ENCODE data around the gene KDELR1. TPM values are rescaled to one million over a fixed set of nuclear protein-coding genes. Genes with fewer than 3 reads are reported as not detected.
"Not testable (repeated sequence)": the region's sequence is repeated elsewhere in the genome, so short reads cannot be mapped to it uniquely, and the experiment has no call there.

The KDELR1 gene
- total RNA-seq, 2 donors from 2014 or later = 101 to 103 TPM

GRCh38 chr19:48373567-48373966 is 17.8 kb downstream of the KDELR1 start:
- ATAC-seq (replicated peaks in 1 of 2) = no peak
- no peak overlapping the region for H3K27ac Mint-ChIP-seq
- H3K9me3 Mint-ChIP-seq = no peaks in the 10 kb centered on the region

GRCh38 chr19:48372904-48373303 is 18.4 kb downstream of the KDELR1 start:
- Mint-ChIP-seq H3K4me3 (no peak overlapping the region), H3K27me3 (ENCODE audit: low read depth) (no peaks in the 10 kb centered on the region), H3K9me3 (no peaks in the 10 kb centered on the region), H3K27ac (no peak overlapping the region), H3K4me1 (ENCODE audit: low read depth) (no peaks in the 10 kb centered on the region), H3K36me3 (ENCODE audit: insufficient read depth in 2 of 2) (no peaks in the 10 kb centered on the region)
- DNase-seq (no peak), ATAC-seq (replicated peaks in 1 of 2) (no peak)

More at GRCh38 chr19:48373567-48373966, 17.8 kb downstream of the KDELR1 start:
- Mint-ChIP-seq H3K36me3 (ENCODE audit: insufficient read depth in 2 of 2) (no peaks in the 10 kb centered on the region), H3K4me1 (ENCODE audit: low read depth) (no peaks in the 10 kb centered on the region), H3K27me3 (ENCODE audit: low read depth) (no peaks in the 10 kb centered on the region), H3K4me3 (no peak overlapping the region)
- no peak for DNase-seq

GRCh38 chr19:48371771-48372170 is 19.6 kb downstream of the KDELR1 start:
- not testable (repeated sequence) for H3K36me3 Mint-ChIP-seq (ENCODE audit: insufficient read depth in 2 of 2); H3K4me1 Mint-ChIP-seq (ENCODE audit: low read depth); H3K9me3 Mint-ChIP-seq; DNase-seq; H3K27me3 Mint-ChIP-seq (ENCODE audit: low read depth); H3K4me3 Mint-ChIP-seq; H3K27ac Mint-ChIP-seq; ATAC-seq (replicated peaks in 1 of 2)

GRCh38 chr19:48371367-48371766 is 20.0 kb downstream of the KDELR1 start:
- H3K27ac Mint-ChIP-seq = no peak overlapping the region
- no peaks in the 10 kb centered on the region for H3K27me3 Mint-ChIP-seq (ENCODE audit: low read depth)
- H3K4me3 Mint-ChIP-seq = no peak overlapping the region
- no peaks in the 10 kb centered on the region for H3K4me1 Mint-ChIP-seq (ENCODE audit: low read depth)
- H3K36me3 Mint-ChIP-seq (ENCODE audit: insufficient read depth in 2 of 2) = no peaks in the 10 kb centered on the region
- ATAC-seq (replicated peaks in 1 of 2) (no peak), DNase-seq (no peak)
- H3K9me3 Mint-ChIP-seq = no peaks in the 10 kb centered on the region

GRCh38 chr19:48370955-48371354 is 20.4 kb downstream of the KDELR1 start:
- DNase-seq (no peak), ATAC-seq (replicated peaks in 1 of 2) (no peak)
- no peaks in the 10 kb centered on the region for H3K9me3 Mint-ChIP-seq
- no peaks in the 10 kb centered on the region for H3K4me1 Mint-ChIP-seq (ENCODE audit: low read depth)
- H3K4me3 Mint-ChIP-seq = no peak overlapping the region
- no peaks in the 10 kb centered on the region for H3K36me3 Mint-ChIP-seq (ENCODE audit: insufficient read depth in 2 of 2)
- H3K27ac Mint-ChIP-seq = no peak overlapping the region
- no peaks in the 10 kb centered on the region for H3K27me3 Mint-ChIP-seq (ENCODE audit: low read depth)

- no peak overlapping the region for H3K27ac Mint-ChIP-seq
- ATAC-seq (replicated peaks in 1 of 2) (no peak), DNase-seq (no peak)
- H3K4me3 Mint-ChIP-seq = no peak overlapping the region
- H3K9me3 Mint-ChIP-seq = no peaks in the 10 kb centered on the region
- peaks cover 0 to under 1% of the 10 kb centered on the region in 2 donors for H3K36me3 Mint-ChIP-seq (ENCODE audit: insufficient read depth in 2 of 2)
- H3K4me1 Mint-ChIP-seq (ENCODE audit: low read depth) = peaks cover 7% of the 10 kb centered on the region
- no peaks in the 10 kb centered on the region for H3K27me3 Mint-ChIP-seq (ENCODE audit: low read depth)
Observed at GRCh38 chr19:48368936-48369335, 22.4 kb downstream of the KDELR1 start.

- DNase-seq (no peak), ATAC-seq (replicated peaks in 1 of 2) (no peak)
- Mint-ChIP-seq H3K36me3 (ENCODE audit: insufficient read depth in 2 of 2) (peaks cover 0 to 1% of the 10 kb centered on the region in 2 donors), H3K27ac (no peak overlapping the region), H3K9me3 (no peaks in the 10 kb centered on the region), H3K4me3 (no peak overlapping the region), H3K4me1 (ENCODE audit: low read depth) (peaks cover 9% of the 10 kb centered on the region), H3K27me3 (ENCODE audit: low read depth) (no peaks in the 10 kb centered on the region)
Observed at GRCh38 chr19:48367855-48368254, 23.5 kb downstream of the KDELR1 start.

- ATAC-seq (replicated peaks in 1 of 2) (no peak), DNase-seq (no peak)
- peaks cover 13% of the 10 kb centered on the region for H3K4me1 Mint-ChIP-seq (ENCODE audit: low read depth)
- H3K36me3 Mint-ChIP-seq (ENCODE audit: insufficient read depth in 2 of 2) = peaks cover 0 to 1% of the 10 kb centered on the region in 2 donors
- H3K4me3 Mint-ChIP-seq = no peak overlapping the region
- H3K27me3 Mint-ChIP-seq (ENCODE audit: low read depth) = no peaks in the 10 kb centered on the region
- H3K27ac Mint-ChIP-seq = no peak overlapping the region
- H3K9me3 Mint-ChIP-seq = no peaks in the 10 kb centered on the region
Observed at GRCh38 chr19:48365602-48366001, 25.7 kb downstream of the KDELR1 start.

- Mint-ChIP-seq H3K36me3 (ENCODE audit: insufficient read depth in 2 of 2) (peaks cover 0 to 1% of the 10 kb centered on the region in 2 donors), H3K27ac (peak overlapping the region; percentile 87), H3K9me3 (no peaks in the 10 kb centered on the region), H3K27me3 (ENCODE audit: low read depth) (no peaks in the 10 kb centered on the region), H3K4me3 (peak overlapping the region; percentile 91 to 93), H3K4me1 (ENCODE audit: low read depth) (peaks cover 13% of the 10 kb centered on the region)
- no peak for ATAC-seq (replicated peaks in 1 of 2)
- no peak for DNase-seq
Observed at GRCh38 chr19:48364598-48365348, 26.6 kb downstream of the KDELR1 start.

- DNase-seq (peak; percentile 98 to 99), ATAC-seq (replicated peaks in 1 of 2) (peak; percentile 91)
- Mint-ChIP-seq H3K27me3 (ENCODE audit: low read depth) (no peaks in the 10 kb centered on the region), H3K27ac (peak within 1 kb of the TSS; percentile 87), H3K9me3 (no peaks in the 10 kb centered on the region), H3K36me3 (ENCODE audit: insufficient read depth in 2 of 2) (peaks cover 0 to 1% of the 10 kb centered on the region in 2 donors), H3K4me3 (peak within 1 kb of the TSS; percentile 91 to 93), H3K4me1 (ENCODE audit: low read depth) (peaks cover 13% of the 10 kb centered on the region)
Observed at GRCh38 chr19:48363810-48364597, 27.3 kb downstream of the KDELR1 start, which contains the start of the genes SYNGR4 and TMEM143. Gene SYNGR4, plus strand, starts transcription at chr19:48364367. Its CDS starts 1,476 bp downstream, at chr19:48365843. Gene TMEM143, minus strand, starts transcription at chr19:48363940. Its CDS starts 20 bp downstream, at chr19:48363920.

- Mint-ChIP-seq H3K9me3 (no peaks in the 10 kb centered on the region), H3K4me3 (peak overlapping the region; percentile 91 to 93), H3K4me1 (ENCODE audit: low read depth) (peaks cover 13% of the 10 kb centered on the region), H3K36me3 (ENCODE audit: insufficient read depth in 2 of 2) (peaks cover 0 to 1% of the 10 kb centered on the region in 2 donors), H3K27ac (peak overlapping the region; percentile 63), H3K27me3 (ENCODE audit: low read depth) (no peaks in the 10 kb centered on the region)
- ATAC-seq (replicated peaks in 1 of 2) (peak; percentile 14), DNase-seq (peak in 1 of 2 donors; percentile 36)
Observed at GRCh38 chr19:48363500-48363809, 27.9 kb downstream of the KDELR1 start.

- DNase-seq (peak; percentile 90 to 92), ATAC-seq (replicated peaks in 1 of 2) (peak; percentile 70 to 71)
- Mint-ChIP-seq H3K27ac (peak overlapping the region; percentile 63), H3K4me1 (ENCODE audit: low read depth) (peaks cover 13% of the 10 kb centered on the region), H3K4me3 (peak overlapping the region; percentile 91 to 93), H3K36me3 (ENCODE audit: insufficient read depth in 2 of 2) (peaks cover 0 to 1% of the 10 kb centered on the region in 2 donors), H3K9me3 (no peaks in the 10 kb centered on the region), H3K27me3 (ENCODE audit: low read depth) (no peaks in the 10 kb centered on the region)
Observed at GRCh38 chr19:48362716-48363499, 28.4 kb downstream of the KDELR1 start.

GRCh38 chr19:48361912-48362311 is 29.4 kb downstream of the KDELR1 start:
- DNase-seq (no peak), ATAC-seq (replicated peaks in 1 of 2) (no peak)
- no peak overlapping the region for H3K27ac Mint-ChIP-seq
- no peaks in the 10 kb centered on the region for H3K27me3 Mint-ChIP-seq (ENCODE audit: low read depth)
- no peaks in the 10 kb centered on the region for H3K9me3 Mint-ChIP-seq
- H3K4me1 Mint-ChIP-seq (ENCODE audit: low read depth) = peaks cover 13% of the 10 kb centered on the region
- H3K4me3 Mint-ChIP-seq = peak overlapping the region in 1 of 2 donors; percentile 44
- peaks cover 0 to 1% of the 10 kb centered on the region in 2 donors for H3K36me3 Mint-ChIP-seq (ENCODE audit: insufficient read depth in 2 of 2)
